NCI-H146 treated with DMSO at 0.1 percent for 48 hours (cell line): Measurements from ENCODE around the gene SDF2.
A peak's percentile ranks its signal among the peaks of the same experiment; 100 is the strongest.

Source experiments
- DNase-seq: peaks from one replicate; lab custom pipeline; 2025; ENCODE audit not compliant: unreplicated experiment; lab: John Stamatoyannopoulos, UW

The SDF2 gene

DNA sequence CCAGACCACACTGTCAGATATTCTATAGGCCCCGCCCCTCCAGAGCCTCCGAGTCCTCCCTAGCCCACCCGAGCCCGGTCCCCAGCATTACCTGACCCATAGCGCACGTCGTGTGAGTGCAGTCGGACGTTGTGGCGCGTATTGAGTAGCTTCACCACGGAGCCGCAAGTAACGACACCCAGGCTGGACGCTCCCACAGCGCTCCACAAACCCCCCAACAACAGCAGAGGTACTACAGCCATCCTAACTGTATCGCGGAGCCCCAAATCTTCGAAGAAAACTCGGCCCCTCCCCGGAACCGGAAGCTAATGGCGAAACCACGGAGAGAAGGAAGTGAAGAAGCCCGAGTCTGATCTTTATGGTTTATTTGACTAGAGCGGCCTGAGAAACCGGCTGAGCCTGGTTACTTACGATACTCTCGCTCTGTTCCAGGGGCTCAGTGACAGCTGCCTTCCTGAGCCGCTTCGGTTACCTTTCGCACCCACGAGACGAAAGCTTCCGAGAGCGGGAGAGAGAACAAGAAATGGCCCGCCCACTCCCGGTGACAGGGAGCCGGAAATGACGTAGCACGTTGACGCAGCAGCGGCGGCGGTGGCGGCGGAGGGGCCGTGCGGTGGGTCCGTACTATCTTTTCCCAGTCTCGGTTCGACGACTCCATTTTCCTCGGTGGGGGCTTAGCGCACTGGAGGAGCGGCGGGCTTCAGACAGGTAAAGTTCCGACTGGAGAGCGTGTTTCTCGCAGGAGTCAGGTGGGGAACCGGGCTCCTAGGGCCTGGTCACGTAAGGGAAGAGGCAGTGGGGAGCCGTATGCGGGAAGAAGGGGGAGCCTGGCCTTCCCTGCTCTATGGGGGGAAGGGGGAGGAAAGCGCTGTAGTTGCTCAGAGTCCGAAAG lies at the start of gene SDF2, which contains the start of gene SUPT6H:
TSS of gene SDF2 (minus strand) at position 272 of the 892 bp plus-strand sequence. CDS start at position 242, 30 bp downstream.
TSS of gene SUPT6H (plus strand) at position 571 of the 892 bp plus-strand sequence. CDS start 11,197 bp downstream, outside the sequence.
- peak; percentile 72 for DNase-seq

- peak; percentile 73 for DNase-seq
Observed at GRCh38 chr17:28710861-28711722, 49.4 kb upstream of the SDF2 start.

DNA sequence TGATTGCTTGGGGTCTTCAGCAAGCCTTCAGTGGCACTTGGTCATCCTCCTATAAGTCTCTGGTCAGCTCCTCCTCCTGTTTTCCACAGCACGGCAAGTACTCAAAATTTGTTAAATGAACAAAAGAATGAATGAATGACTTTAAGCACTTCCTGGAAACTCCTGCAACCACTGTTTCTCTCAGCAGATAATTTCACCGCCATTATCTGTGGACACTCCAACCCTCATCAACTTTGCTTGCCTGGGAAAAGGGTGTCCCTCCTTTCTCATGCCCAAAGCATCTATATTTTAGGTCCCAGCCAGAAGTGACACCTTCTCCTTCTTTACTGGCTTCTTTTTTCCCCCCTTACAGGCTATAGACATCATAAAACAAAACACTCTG lies 45.6 kb upstream of the SDF2 start:
- no peak for DNase-seq

- no peak for DNase-seq
Observed at GRCh38 chr17:28706471-28707338, 45.0 kb upstream of the SDF2 start.

DNA sequence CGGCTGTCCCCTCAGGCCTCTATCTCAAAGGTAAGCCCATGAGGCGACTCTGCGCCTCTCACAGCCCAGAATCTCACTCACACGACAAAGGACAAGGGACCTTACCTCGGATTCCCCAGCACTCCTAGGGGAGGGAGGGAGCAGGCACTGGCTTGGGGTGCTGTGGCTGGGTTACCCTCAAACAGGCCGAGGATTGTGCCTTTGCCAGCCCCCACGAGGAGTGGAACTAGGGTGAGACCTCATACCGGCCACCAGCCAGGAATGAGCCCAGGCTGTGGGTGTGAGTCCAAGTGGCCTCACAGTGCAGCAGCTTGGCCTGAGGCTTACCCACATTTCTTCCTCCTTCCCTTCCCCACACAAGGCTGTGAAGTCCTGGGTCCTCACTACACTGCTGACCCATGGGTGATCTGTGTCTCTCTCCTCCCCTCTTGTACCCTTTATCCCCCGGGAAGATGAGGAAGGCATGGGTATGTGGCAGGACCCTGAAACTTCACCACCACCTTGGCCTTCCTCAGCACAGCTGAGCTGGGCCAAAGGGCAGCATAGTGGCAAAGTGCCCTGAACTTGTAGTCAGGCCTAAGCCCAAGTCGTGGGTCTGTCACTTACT lies 44.1 kb upstream of the SDF2 start:
- DNase-seq: no peak

GRCh38 chr17:28705074-28705659 lies 43.5 kb upstream of the SDF2 start:
- no peak for DNase-seq

DNA sequence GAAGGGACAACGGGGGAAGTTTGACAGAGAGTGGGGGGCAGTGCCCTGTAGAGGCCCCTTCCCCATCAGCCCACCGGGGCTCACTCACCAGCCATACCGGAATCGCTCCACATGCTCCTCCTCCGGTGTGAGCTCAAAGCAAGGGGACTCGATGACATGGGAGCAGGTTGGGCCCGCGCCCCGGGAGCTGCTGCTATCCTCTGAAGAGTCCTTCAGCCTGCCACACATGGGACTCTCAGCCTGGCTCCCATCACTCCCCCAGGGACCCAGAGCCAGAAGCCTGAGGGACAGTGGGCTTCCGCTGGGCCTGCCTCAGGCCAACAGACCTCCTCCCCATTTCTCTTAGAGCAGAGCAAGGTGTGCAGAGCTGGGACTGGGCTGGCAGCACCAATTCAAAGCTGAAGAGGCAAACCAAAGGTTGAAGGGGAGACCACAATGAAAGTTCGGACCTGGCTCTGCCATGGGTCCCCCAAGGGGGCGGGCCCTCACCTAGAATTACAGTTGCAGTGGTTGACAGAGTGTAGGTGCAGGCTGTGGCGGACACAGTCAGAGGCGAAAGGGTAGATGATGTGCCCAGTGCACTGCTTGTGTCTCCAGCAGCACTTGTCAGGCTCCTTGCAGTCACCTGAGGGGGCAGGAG lies 42.6 kb upstream of the SDF2 start:
- no peak for DNase-seq

- no peak for DNase-seq
Observed at GRCh38 chr17:28703552-28704218, 42.0 kb upstream of the SDF2 start.

GRCh38 chr17:28702752-28703150 lies 41.0 kb upstream of the SDF2 start:
- no peak for DNase-seq

GRCh38 chr17:28702026-28702751 lies 40.5 kb upstream of the SDF2 start:
- DNase-seq: no peak

GRCh38 chr17:28700830-28701492 lies 39.3 kb upstream of the SDF2 start:
- DNase-seq: no peak

DNA sequence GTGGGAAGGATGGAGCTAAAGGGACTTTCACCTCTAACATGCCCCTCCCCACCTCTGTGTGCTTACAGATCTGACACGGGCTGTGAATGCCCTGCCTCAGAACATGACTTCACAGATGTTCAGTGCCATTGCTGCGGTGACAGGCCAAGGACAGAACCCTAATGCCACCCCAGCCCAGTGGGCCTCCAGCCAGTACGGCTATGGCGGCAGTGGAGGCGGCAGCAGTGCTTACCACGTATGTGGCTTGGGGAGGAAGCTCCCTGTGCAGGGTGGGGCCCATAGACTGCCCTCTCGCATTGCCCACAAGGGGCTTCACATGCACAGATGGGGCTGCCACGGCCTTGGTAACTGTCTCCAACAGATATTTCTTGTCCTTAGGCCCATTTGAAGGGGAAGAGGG lies 38.6 kb upstream of the SDF2 start:
- DNase-seq: no peak

DNA sequence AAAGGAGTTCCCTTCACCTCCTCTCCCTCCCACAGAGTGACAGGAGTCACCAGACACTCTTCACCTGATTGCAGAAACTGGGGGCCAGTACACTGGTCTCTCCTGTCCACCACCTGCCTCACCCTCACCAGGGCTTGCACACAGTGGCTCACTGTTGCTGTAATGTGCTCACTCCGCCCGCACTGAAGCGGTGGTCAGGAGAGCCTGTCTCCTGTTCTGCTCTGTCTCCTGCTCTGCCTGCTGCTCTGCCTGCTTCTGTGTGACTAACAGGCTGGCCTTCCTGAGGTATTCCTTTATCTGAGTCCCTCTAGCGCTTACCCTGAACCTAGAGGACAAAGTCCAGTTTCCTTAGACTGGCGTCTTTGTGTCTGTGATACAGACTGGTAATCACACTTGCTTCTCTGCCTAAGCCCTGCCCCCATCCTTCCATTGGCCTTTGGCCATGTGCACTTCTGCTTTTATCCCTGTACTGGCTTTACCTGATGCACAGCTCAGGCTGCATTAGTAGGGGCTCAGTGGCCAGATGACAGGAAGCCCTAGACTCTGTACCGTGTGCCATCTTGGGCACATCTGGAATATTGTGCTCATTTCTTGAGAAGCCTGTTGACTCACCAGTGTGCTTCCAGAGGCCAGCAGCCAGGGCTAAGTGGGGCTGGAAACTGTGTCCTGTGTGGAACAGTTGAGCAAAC lies 36.7 kb upstream of the SDF2 start:
- DNase-seq: no peak

GRCh38 chr17:28693869-28694268 lies 32.2 kb upstream of the SDF2 start:
- no peak for DNase-seq

DNA sequence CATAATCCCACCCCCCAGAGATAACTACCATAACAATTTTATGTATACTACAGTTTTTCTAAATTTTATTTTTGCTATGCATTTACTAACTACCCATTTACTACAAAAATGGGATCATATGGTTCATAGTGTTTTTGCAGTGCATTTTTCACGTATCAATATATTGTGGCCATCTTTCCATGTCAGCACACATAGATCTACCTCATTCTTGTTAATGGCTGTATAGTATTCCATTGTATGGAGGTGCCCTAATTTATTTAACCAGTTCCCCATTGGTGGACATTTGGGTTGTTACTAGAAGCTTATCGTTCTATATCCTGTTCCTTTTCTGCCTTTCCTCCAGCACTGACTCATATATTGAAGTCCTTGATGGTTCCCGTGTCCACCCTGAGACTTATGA lies 27.3 kb upstream of the SDF2 start:
- DNase-seq: no peak

DNA sequence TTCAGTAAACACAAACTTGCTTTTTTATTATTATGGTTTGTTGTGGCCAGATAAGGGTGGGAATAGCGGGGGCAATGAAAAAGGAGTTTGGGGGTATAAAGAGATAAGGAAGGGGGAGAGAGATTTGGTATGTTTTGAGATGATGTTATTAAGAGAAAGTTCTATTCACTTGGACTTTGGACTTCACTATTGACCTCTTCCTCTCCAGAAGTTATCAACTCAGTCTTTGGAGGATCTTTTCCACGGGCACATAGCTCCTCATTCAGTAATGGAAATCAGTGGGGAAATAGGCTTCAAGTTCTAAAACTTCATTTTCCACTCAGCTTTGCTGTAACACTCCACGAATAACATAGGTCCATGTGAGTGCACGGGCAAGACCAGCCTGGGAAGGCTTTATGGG lies 26.8 kb upstream of the SDF2 start:
- DNase-seq: no peak

GRCh38 chr17:28686296-28686695 lies 24.6 kb upstream of the SDF2 start:
- no peak for DNase-seq
